CD4-positive, alpha-beta T cell treated with Interleukin-4 for 1 hour (primary cell): Measurements from ENCODE around the gene ARHGAP10.

Experiments
- DNase-seq, 2 donors: peaks; one replicate each; pipeline ENCODE4 v3.0.0-alpha.2; 2020 to 2022

Gene ARHGAP10

DNA sequence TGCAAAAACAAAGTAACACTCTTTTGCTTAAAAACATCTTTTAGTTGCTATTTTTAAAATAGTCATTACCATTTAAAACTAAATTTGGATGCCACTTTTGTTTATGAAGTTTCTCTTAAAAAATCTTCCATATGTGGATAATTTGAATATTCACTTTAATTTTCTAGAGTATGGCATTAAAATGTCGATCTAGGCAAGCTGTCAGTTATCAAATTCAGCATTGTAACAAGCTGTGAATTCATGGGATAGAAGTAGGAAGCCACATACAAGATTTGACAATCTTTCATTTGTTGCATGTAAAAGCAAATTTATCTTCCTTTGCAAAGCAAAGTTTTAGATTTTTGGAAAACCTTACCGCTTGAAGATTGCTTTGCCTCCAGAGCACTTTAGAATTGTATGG is 191.5 kb downstream of the ARHGAP10 start:
- DNase-seq = no peak

DNA sequence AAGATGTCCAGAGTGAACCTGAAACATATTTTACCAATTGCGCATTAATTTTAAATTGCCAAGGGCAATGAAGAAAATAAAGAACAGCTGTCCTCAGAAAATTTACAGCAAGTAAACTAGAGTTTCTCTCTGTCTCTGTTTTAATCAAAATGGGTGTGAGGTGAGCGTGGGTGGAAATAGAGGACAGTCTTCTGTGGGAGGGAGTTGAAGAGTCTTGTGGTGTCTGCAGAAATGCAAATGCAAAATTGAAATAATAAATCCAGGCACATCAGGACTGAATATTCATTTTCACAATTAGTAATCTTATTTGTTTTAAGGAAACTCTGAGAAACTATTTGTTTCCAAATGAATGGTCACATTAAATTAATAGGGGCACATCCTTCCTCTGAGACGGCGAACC is 192.0 kb downstream of the ARHGAP10 start:
- no peak for DNase-seq

GRCh38 chr4:147924604-147925412 is 192.9 kb downstream of the ARHGAP10 start:
- peak; percentile 13 for DNase-seq

DNA sequence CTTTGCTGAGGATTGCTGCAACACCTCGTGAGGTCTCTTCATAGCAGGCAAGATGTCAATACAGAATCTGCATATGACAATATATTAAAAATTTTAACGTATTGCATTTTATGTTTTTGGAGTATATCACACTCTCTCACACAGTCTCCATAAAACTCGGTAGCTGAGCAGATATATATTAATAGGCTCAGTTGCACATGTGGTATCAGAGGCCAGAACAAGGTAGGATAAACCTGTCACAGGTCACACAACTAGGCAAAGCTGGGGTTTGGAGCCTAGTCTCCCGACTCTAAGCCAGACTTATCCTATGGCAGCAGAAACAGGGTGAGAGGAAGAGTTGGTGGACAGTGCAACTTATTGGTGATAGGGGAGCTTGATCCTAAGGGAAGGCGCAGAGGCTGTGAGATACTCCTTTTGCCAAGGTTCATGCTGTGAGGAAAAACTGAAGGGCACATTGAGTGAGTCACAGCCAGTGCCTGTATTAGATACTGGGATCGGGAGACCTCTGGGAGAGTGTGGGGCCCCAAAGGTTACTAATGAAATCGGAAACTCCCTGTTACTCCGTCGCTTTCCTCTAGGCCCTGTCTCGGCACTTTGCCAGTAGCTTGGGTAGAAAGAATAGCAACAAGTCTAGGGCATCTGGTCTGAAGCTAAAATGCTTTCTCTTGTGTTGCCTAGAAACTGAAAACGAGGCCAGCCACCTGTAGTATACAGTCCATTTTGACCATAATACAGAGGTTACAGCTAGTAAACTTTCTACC is 195.7 kb downstream of the ARHGAP10 start:
- no peak for DNase-seq

DNA sequence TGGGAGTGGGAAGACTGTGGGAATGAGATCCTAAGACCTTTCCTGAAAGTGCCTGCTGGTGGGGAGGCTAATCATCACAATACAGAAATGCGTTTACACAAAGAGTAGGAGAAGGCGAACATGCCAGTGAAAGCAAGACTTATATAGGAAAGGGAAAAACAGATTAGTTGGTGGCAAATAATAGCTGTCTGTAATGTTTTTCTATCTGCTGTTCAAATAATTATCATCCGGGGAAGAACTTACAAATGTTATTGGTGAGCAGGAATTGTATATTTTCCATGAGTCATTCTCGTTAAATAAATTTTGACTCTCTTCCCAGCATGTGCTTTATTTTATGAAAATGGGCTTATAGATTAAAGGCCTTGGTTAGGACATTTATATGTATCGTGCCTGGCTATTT is 196.5 kb downstream of the ARHGAP10 start:
- DNase-seq = no peak

DNA sequence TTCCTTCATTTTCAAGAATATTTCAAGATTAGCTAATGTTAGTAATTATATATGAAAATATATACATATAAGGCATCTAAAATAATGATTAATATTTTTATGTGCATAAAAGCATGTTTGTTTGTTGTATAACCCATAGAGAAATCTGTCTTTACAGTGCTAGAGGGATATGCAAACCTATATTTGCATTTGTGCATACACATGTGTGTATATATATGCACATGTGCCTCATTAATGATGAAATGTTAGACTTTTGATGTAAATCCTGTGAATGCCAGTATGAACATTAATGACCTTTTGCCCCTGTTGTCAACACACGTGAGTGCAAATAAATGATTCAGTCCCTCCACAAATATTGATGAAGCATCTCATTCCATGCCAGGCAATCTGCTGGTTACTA is 197.9 kb downstream of the ARHGAP10 start:
- DNase-seq = no peak

GRCh38 chr4:147933316-147933715 is 201.4 kb downstream of the ARHGAP10 start:
- DNase-seq = peak in 1 of 2 donors; percentile 17

- no peak for DNase-seq
Measured at GRCh38 chr4:147933779-147934178, 201.9 kb downstream of the ARHGAP10 start.

DNA sequence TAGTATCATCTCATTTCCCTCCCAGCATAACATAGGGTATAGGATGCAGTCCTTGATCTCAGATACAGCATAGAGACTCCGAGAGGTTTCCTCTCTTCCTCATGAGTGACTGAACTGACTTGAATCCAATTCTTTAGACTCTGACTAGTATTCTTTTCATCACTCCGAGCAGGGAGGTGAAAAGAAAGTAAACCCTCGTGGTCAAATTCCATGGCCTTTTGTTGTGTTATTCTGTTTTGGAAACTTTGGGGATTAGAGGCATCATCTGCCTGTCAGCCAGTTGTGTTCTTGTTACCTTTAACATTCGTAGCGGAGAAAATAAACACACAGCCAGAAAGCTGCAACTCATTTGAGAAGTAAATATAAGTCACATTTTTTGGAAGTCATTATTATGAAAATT is 206.6 kb downstream of the ARHGAP10 start:
- no peak for DNase-seq

- no peak for DNase-seq
Measured at GRCh38 chr4:147940171-147940570, 208.3 kb downstream of the ARHGAP10 start.

- DNase-seq = no peak
Measured at GRCh38 chr4:147941373-147941772, 209.5 kb downstream of the ARHGAP10 start.

DNA sequence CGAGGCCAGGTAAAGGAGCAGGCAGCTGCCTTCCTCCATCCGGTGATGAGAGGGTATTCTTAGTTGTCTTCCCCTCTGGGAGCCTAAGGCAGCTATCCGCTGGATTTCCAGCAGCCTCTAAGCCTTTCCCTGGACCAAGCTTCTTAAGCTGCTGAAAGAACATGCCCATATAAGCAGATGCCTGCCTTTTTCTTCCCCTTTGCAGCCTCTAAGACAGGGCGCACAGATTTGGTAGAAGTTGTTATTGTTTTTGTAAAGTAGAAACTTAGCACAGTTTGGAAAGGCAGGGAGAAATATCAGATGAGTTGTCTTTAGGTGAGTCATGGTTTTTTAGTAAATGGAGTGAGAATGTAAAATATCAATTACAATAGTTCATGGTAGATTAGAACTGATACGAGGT is 210.8 kb downstream of the ARHGAP10 start:
- DNase-seq = no peak

DNA sequence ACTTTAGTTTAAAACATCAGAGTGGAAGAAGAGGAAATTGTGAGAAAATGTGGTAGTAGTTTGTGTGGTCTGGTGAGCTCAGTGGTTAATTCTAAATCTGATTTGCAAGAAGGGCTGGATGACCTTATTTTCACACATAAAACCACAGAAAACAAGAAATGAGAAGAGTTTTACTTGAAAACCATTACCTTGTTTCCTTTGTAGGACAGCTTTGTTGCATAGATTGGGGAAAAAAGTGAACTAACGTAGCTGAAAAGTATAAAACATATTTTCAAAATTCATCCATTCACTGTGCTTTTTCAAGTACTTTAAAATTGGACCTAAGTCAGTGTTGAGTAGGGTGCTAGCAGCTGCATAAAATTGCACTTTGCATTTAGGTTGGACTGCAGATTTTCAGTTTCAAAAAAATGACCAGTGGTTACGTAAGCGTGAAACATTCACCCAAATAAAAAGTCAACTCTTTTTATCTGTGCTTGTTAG is 211.3 kb downstream of the ARHGAP10 start:
- peak in 1 of 2 donors; percentile 41 for DNase-seq

GRCh38 chr4:147944249-147944648 is 212.4 kb downstream of the ARHGAP10 start:
- DNase-seq = peak in 1 of 2 donors; percentile 13

- no peak for DNase-seq
Measured at GRCh38 chr4:147944670-147945260, 212.9 kb downstream of the ARHGAP10 start.

DNA sequence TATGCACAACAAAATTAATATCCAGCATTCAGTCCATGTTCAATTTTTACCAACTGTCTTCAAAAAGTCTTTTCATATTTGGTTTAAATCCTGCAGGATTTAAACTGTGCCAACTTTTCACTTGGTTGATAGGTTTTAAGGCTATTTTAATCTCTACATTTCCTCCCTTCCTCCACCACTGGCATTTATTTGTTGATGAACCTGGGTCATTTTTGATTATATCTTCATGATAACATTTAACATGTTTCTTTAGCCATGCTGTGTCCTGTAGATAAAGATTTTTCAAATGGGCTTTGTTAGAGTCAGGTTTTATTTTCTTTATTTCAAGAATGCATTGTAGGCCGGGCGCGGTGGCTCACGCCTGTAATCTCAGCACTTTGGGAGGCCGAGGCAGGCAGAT is 216.4 kb downstream of the ARHGAP10 start:
- no peak for DNase-seq

GRCh38 chr4:147950261-147950660 is 218.4 kb downstream of the ARHGAP10 start:
- no peak for DNase-seq

DNA sequence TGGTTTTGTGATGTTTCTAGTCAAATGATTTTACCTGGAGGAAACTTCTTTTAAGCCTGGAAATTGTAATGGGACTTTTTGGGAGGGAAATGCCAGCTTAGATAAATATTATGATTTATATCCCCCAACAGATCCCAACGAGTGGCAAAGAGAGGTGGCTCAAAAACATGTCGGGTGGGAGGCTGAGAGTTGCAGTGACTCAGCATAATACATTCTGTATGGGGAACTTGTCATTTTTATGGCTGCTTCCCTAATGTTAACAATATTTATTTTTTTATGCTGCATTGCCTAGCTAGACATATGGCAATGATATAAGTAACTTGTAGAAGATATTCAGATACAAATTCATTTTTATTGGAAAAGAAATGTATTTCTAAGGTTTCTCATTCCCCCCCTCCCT is 219.0 kb downstream of the ARHGAP10 start:
- no peak for DNase-seq

GRCh38 chr4:147954850-147955249 is 223.0 kb downstream of the ARHGAP10 start:
- DNase-seq = no peak

DNA sequence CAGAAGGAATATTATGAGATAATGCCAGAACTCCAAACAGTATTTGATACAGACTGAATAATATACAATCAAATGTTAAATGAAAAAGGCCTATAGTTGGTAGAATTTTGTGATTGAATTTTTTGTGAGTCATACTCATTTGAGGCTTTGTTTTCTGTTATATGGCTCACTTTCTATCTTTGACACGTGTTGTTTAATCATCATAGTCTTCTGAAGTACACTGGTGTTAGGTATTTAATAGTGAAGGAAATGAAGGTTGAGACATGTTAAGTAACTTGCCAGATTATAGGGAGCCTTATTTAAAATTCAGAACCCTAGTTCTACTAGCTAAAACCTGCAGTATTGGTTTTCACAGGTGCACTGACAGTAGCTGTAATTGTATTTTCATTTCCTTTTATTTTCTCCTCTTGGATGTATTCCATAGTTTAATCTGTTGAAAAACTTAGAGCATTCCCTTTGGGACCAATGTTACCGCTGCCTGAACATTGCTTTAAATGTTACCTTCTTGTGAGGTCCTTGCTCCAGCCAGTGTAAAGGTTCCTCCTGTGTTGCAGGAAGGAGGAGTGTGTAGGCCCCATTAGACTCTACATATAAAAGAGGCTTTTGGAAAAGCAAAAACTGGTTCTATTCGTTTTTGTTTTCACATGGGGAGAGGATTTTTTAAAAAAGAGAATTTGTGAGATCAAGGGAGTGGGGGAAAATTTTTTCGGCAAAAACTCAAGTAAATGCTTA is 224.1 kb downstream of the ARHGAP10 start:
- DNase-seq = no peak

GRCh38 chr4:147957446-147957845 is 225.6 kb downstream of the ARHGAP10 start:
- no peak for DNase-seq

GRCh38 chr4:147958057-147958456 is 226.2 kb downstream of the ARHGAP10 start:
- no peak for DNase-seq

DNA sequence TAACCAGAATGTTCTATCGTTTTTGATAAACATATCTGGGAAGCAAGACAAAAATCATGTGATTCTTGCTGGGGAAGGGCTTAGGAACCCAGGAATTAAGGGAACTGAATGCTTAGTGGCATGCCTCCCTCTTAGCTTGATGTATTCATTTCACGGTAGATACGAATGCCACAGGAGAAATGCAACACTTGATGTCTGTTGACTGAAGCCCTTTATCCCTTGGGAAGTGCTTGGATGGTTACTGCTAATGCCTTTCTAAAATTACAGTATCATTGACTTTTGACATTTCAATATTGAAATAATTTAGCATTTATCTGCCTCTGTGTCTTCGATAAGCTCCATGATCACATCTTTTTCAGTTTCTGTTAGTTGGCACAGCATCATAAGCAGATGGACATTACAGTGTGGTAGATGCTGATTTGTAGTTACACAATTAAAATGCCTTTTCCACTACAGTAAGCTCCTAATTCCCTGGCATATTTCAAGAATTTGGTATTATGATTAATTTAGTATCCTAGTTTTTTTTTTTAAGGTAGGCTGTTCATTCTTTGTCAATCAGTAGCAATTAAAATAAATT is 226.7 kb downstream of the ARHGAP10 start:
- DNase-seq = no peak
